Effector memory CD4-positive, alpha-beta T cell (primary cell): ENCODE results near the gene GRXCR1.

Experiments
- DNase-seq, 3 donors: peaks; one replicate each; pipeline ENCODE4 v3.0.0-alpha.2; 2020
- H3K27ac ChIP-seq: 2 replicates; pipeline ENCODE4 v1.7.0; 2013; ENCODE audit warnings: mild to moderate bottlenecking, low read length, moderate library complexity; ENCODE audit not compliant: insufficient read depth, poor library complexity, severe bottlenecking
- H3K27me3 ChIP-seq: replicated peaks from 2 replicates; pipeline ENCODE4 v1.7.0; 2013; ENCODE audit warnings: mild to moderate bottlenecking, low read length; ENCODE audit not compliant: insufficient read depth, control insufficient read depth, poor library complexity, severe bottlenecking
- H3K36me3 ChIP-seq: 2 replicates; pipeline ENCODE4 v1.7.0; 2013; ENCODE audit warnings: mild to moderate bottlenecking, low read length, moderate library complexity; ENCODE audit not compliant: control insufficient read depth, insufficient read depth
- H3K4me1 ChIP-seq: 2 replicates; pipeline ENCODE4 v1.7.0; 2013; ENCODE audit warnings: low read length, mild to moderate bottlenecking; ENCODE audit not compliant: control insufficient read depth, insufficient read depth, poor library complexity, severe bottlenecking
- H3K4me3 ChIP-seq: 2 replicates; pipeline ENCODE4 v1.7.0; 2013; ENCODE audit warnings: low read length, low read depth, mild to moderate bottlenecking; ENCODE audit not compliant: insufficient read depth, poor library complexity, severe bottlenecking
- H3K9me3 ChIP-seq: 2 replicates; pipeline ENCODE4 v1.7.0; 2013; ENCODE audit warnings: mild to moderate bottlenecking, low read length, moderate library complexity; ENCODE audit not compliant: control insufficient read depth
- total RNA-seq, 3 donors: gene quantifications; one replicate each; lab custom pipeline; 2026; lab: John Stamatoyannopoulos, UW

GRXCR1 gene
- 0 reads per million in 3 donors for total RNA-seq

DNA sequence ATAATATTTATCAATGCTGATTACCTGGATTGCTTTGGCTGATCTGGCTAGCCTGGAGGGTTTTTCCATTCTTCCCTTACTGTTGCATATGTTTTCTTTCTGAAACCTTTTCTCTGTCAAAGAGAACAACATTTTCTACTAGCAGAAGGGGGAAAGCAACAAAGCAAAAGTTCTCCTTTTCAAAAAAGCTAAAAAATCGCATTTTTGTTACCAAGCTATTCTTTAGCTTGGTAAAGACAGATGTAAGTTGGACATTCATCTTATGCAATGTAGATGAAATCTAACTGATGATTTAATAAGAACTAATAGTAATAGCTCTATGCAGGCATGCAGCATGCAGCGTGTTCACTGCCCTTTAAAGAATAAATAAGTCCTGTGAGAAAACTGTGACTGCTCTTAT, at the start of gene GRXCR1:
Gene GRXCR1, plus strand, starts transcription at position 301 of the 400 bp plus-strand sequence. CDS start 554 bp downstream, outside the sequence.
- H3K27me3 ChIP-seq: no peaks in the 10 kb centered on the region
- no peaks in the 10 kb centered on the region for H3K36me3 ChIP-seq
- no peak for DNase-seq
- H3K4me1 ChIP-seq: no peaks in the 10 kb centered on the region
- H3K9me3 ChIP-seq: no peaks in the 10 kb centered on the region
- no peak within 1 kb of the TSS for H3K27ac ChIP-seq
- no peak within 1 kb of the TSS for H3K4me3 ChIP-seq

DNA sequence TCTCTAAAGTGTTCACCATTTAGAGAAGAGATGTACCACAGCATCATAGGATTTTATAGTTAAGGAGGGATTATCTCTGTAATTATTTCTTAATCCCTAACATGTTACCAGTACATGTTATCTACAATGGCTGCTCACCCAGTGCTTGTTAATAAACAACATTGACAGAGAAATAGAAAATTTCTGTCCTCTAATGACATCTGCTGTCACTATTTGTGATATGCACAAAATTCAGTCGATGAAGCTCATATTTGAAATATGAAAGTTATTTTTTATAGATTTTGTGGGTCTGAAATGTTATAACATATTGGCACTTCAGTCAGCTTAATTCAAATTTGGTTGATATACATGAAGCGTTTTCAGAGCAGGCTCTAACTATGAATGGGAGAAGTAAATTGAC, 48.8 kb upstream of the GRXCR1 start:
- H3K4me1 ChIP-seq: no peaks in the 10 kb centered on the region
- no peaks in the 10 kb centered on the region for H3K9me3 ChIP-seq
- no peak for DNase-seq
- H3K36me3 ChIP-seq: no peaks in the 10 kb centered on the region
- H3K4me3 ChIP-seq: no peak overlapping the region
- H3K27me3 ChIP-seq: no peaks in the 10 kb centered on the region
- H3K27ac ChIP-seq: no peak overlapping the region

GRCh38 chr4:42844422-42845070, 48.0 kb upstream of the GRXCR1 start:
- no peaks in the 10 kb centered on the region for H3K9me3 ChIP-seq
- H3K27me3 ChIP-seq: no peaks in the 10 kb centered on the region
- no peaks in the 10 kb centered on the region for H3K4me1 ChIP-seq
- H3K4me3 ChIP-seq: no peak overlapping the region
- no peak for DNase-seq
- no peaks in the 10 kb centered on the region for H3K36me3 ChIP-seq
- H3K27ac ChIP-seq: no peak overlapping the region

- H3K4me1 ChIP-seq: no peaks in the 10 kb centered on the region
- no peaks in the 10 kb centered on the region for H3K9me3 ChIP-seq
- no peak overlapping the region for H3K27ac ChIP-seq
- no peak overlapping the region for H3K4me3 ChIP-seq
- no peaks in the 10 kb centered on the region for H3K27me3 ChIP-seq
- no peak for DNase-seq
- H3K36me3 ChIP-seq: no peaks in the 10 kb centered on the region
Measured at GRCh38 chr4:42845586-42845985, 46.9 kb upstream of the GRXCR1 start.

DNA sequence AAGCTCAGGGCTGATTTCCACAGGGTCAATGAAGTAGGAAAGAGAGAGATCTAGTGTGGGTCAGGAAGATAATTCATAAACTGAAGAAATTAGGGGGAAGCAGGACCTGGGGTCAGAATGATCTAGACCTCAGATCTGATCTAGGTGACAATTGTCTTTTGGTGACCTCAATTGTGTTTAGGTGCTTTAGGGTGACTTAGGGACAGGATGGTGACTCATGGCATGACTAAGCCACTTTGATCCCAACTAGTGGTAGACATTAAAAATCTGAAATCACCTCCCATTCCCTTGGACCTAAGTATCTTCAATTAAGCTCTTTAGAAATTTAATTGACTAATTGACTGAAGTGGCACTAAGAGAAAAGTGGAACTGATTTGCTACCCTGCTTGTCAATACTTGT, 36.7 kb upstream of the GRXCR1 start:
- Histone ChIP-seq H3K27me3 (no peaks in the 10 kb centered on the region), H3K27ac (no peak overlapping the region), H3K36me3 (no peaks in the 10 kb centered on the region), H3K4me1 (no peaks in the 10 kb centered on the region), H3K4me3 (no peak overlapping the region), H3K9me3 (no peaks in the 10 kb centered on the region)
- no peak for DNase-seq

DNA sequence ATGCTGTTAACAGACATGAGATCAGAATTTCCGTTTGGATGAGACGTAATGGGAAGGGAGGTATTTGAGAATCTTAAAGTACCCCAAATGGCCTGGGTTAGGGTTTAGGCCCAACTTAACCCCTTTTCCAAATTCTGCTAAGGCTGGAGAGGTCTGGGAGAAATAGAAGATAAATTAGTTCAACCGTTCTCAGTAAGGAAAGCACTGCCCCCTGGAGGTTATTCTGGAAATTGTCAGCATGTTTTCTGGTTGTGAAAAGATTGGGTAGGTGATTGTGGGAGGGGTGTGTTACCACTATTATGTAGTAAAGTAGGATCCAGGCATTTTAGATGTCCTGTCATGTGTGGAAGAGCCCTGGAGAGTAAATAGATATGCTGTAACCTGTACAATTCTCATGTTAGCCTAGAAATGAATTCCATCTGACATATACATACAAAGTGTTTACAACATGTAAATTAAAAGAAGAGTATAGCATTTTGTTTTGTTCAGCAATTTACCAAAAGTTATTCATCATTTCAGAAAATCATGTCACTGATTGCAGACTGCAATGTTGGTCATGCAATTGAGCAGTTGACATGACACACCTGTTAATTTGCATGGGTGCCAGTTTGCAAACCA, 26.8 kb upstream of the GRXCR1 start:
- Histone ChIP-seq H3K36me3 (no peaks in the 10 kb centered on the region), H3K9me3 (no peaks in the 10 kb centered on the region), H3K4me1 (no peaks in the 10 kb centered on the region), H3K27me3 (no peaks in the 10 kb centered on the region), H3K4me3 (no peak overlapping the region), H3K27ac (no peak overlapping the region)
- DNase-seq: peak in 2 of 3 donors; percentile 4 to 27

- no peak overlapping the region for H3K27ac ChIP-seq
- no peaks in the 10 kb centered on the region for H3K4me1 ChIP-seq
- no peaks in the 10 kb centered on the region for H3K9me3 ChIP-seq
- DNase-seq: no peak
- H3K4me3 ChIP-seq: no peak overlapping the region
- no peaks in the 10 kb centered on the region for H3K27me3 ChIP-seq
- H3K36me3 ChIP-seq: no peaks in the 10 kb centered on the region
Measured at GRCh38 chr4:42871261-42871660, 21.3 kb upstream of the GRXCR1 start.

DNA sequence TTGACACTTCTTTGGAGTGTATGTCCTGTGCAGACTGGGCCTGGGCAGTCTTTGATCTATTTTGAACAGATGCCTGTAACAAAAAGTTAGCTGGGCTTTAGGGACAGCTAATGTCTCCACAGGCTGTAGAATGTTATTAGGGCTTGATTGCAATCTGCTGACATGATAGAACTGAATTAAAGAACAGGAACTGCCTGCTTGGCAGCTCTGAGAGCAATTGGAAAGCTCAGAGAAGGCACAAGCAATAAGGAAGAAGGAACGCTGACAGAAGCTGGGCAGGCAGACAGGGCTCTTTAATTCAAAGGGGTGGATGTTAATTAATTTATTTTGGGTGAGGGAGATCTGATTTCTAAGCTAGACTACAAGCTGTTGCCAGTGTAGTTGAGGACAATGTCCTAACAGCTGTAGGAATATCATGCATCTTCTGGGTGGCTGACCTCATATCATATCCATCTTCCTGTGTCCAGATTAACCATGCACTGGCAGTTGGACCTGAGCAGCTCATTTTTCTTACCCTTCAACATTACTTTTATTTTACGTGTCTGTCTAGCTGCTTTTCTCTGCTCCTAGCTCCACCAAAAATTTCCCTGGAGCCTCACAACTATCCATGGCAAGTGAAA, 20.7 kb upstream of the GRXCR1 start:
- H3K27me3 ChIP-seq: no peaks in the 10 kb centered on the region
- DNase-seq: no peak
- H3K36me3 ChIP-seq: no peaks in the 10 kb centered on the region
- no peaks in the 10 kb centered on the region for H3K4me1 ChIP-seq
- no peak overlapping the region for H3K4me3 ChIP-seq
- no peak overlapping the region for H3K27ac ChIP-seq
- H3K9me3 ChIP-seq: no peaks in the 10 kb centered on the region

DNA sequence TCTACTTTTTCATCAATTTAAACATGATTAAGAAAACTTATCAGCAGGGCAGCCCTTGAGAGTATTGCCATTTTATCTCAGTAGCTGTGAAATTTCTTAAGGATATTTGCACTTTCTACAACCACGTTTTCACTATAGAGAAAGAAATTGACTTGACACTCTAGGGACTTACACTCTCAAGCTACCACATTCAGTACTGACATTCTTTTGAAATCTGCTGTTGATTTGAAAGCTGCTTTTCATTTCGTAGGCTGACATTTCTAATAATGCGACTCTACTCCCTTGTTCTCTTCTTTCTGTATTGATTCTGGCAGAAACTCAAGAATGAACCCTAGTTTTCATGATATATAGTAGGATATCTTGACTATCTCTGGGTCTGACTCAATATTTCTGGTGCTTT, 13.7 kb upstream of the GRXCR1 start:
- no peaks in the 10 kb centered on the region for H3K36me3 ChIP-seq
- no peak overlapping the region for H3K27ac ChIP-seq
- peaks cover 3% of the 10 kb centered on the region for H3K27me3 ChIP-seq
- H3K4me3 ChIP-seq: no peak overlapping the region
- DNase-seq: no peak
- no peaks in the 10 kb centered on the region for H3K4me1 ChIP-seq
- H3K9me3 ChIP-seq: no peaks in the 10 kb centered on the region

DNA sequence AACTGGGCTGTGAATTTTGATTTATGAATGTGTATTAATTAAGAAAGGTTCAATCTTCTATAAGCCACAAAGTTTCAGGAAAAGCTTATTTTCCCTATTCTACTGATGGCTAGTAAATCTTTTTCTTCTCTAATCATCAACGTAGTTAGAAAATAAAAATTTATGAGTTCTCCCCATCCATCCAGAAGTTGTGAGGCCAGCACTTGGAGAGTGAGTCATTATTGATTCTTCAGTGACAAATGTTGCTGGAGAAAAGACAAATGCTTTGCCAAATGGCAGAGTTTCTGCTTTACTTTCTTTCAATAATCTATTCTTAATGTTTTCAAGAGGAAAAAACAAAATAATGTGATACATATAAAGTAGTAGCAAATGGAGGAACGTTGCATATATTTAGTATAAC, 11.3 kb upstream of the GRXCR1 start:
- no peaks in the 10 kb centered on the region for H3K36me3 ChIP-seq
- no peaks in the 10 kb centered on the region for H3K4me1 ChIP-seq
- DNase-seq: no peak
- H3K27ac ChIP-seq: no peak overlapping the region
- H3K4me3 ChIP-seq: no peak overlapping the region
- peaks cover 3% of the 10 kb centered on the region for H3K27me3 ChIP-seq
- H3K9me3 ChIP-seq: no peaks in the 10 kb centered on the region
